K562 (cell line): ENCODE results near the gene SMIM29. TPM values are rescaled to one million over a fixed set of nuclear protein-coding genes. Genes with fewer than 3 reads are reported as not detected.
A peak's percentile ranks its signal among the peaks of the same experiment; 100 is the strongest.

Experiments
- C11orf30 ChIP-seq: fragments of 450-650 bp; IDR thresholded peaks from 2 replicates; pipeline ENCODE4 v1.6.1; 2016; ENCODE audit warnings: low read depth, mild to moderate bottlenecking
- KDM5B ChIP-seq: fragments of 200-600 bp; sonication (generic); IDR thresholded peaks from 2 replicates; pipeline ENCODE4 v1.6.1; 2012; ENCODE audit warnings: low read depth, mild to moderate bottlenecking, moderate library complexity, low read length, control low read depth, inconsistent platforms; ENCODE audit not compliant: insufficient replicate concordance
- ZNF165 ChIP-seq: fragments of 250-450 bp; sonication (Bioruptor Pico); IDR thresholded peaks from 2 replicates; pipeline ENCODE4 v1.4.0; 2020; ENCODE audit warnings: borderline replicate concordance
- ZNF785 ChIP-seq: fragments of 250-450 bp; sonication (Bioruptor Pico); IDR thresholded peaks from 2 replicates; pipeline ENCODE4 v1.4.0; 2020; ENCODE audit warnings: mild to moderate bottlenecking
- polyA plus RNA-seq, 8 experiments: library from polyadenylated mRNA; depleted of rRNA in 4 of 8; stranded (reverse) in 5 of 8; unstranded in 3 of 8; fragments of >200 nt; fragmentation: Nextera tagmentation in 2 of 8; fragmentation: Illumina TruSeq in 1 of 8; extraction: Ambion mirVana in 2 of 8; extraction: Trizol in 1 of 8; gene quantifications; 2 replicates each; pipeline versions ENCODE4 v1.2.1 to v1.2.3, GENCODE V29; 2011 to 2014; ENCODE audit warnings: inconsistent platforms in 1 of 8, missing spikeins in 1 of 8
- total RNA-seq, 7 experiments: library from RNA; depleted of rRNA in 6 of 7; stranded (reverse); fragments of >200 nt in 6 of 7; fragmentation: Illumina TruSeq in 2 of 7; extraction: Trizol in 2 of 7; gene quantifications; 2 replicates each; pipeline versions ENCODE4 v1.2.1 to v1.2.3, GENCODE V29; 2011 to 2021; ENCODE audit warnings: low replicate concordance in 1 of 7
- TF ChIP-seq, protein P1 (sequence below): sonication (generic); formaldehyde crosslinking; IDR thresholded peaks from 2 replicates; pipeline ENCODE4 v1.8.0; 2022; ENCODE audit warnings: missing genetic modification reagents, mild to moderate bottlenecking, moderate library complexity, borderline replicate concordance
- TF ChIP-seq, protein P2 (sequence below), 3 experiments: fragments of 200-800 bp in 1 of 3; fragments of 250-450 bp in 1 of 3; fragments of 450-650 bp in 1 of 3; sonication (Bioruptor Pico) in 1 of 3; sonication (Bioruptor generic) in 1 of 3; formaldehyde crosslinking in 1 of 3; IDR thresholded peaks; 2 replicates each; pipeline versions ENCODE4 v1.6.1 to v1.8.0; 2016 to 2022; ENCODE audit warnings: mild to moderate bottlenecking in 2 of 3, missing genetic modification characterization in 2 of 3, missing compliant biosample characterization in 1 of 3, moderate library complexity in 1 of 3

The SMIM29 gene
- total and polyA plus RNA-seq, 9 of the 15 experiments (the other 6 are each of a cell fraction or from before 2014, with no cell fraction given), result 6.5 to 36.7 (median 20.9) TPM

DNA sequence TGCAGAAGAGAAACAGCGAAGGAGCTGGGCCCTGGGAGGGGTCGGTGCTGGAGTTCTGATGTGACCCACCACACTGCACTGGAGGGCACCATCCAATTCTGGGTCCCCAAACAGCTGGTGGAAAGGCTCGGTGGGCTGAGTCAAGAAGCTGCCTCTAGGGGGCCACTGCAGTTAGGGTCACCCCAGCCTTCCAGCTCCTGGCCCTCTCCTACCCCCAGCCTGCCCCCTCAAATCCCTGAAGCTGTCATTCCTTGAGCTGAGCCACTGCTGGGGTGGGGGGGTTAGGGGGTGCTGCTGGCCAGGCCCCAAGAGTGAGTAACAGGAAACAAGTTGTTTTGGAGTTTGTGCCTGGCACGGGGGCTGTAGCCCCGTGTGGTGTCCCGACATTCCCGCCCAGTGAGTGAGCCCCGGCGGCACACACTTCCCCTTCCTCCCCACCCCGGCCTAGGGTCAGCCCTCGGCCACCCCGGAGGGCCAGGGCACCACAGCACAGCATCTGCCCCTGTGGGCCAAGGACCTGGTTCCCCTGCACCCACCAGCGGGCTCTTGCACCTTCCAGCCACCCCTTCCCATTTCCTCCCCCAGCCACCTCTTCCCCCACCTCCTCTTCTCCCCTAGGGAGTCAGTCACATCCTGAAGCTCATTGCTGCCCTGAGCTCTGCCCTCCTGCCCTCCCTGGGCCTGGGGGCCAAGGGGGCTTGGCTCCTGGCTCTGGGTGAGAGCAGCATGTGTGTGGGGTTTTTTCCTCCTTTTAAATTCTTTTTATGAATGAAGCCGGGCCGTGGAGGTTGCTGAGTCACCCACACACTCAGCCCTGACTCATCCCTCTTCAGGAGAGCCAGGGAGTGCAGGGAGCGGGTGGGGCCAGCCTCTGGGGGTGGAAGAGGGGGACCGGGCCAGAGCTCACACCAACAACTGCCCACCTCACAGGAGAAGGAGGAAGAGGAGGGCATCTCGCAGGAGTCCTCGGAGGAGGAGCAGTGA, 4.6 kb downstream of the SMIM29 start (continued):
- TF ChIP-seq, protein P1, sequence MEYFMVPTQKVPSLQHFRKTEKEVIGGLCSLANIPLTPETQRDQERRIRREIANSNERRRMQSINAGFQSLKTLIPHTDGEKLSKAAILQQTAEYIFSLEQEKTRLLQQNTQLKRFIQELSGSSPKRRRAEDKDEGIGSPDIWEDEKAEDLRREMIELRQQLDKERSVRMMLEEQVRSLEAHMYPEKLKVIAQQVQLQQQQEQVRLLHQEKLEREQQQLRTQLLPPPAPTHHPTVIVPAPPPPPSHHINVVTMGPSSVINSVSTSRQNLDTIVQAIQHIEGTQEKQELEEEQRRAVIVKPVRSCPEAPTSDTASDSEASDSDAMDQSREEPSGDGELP, result peak; percentile 90
- peak; percentile 98 for TF ChIP-seq C11orf30
- TF ChIP-seq, protein P2, sequence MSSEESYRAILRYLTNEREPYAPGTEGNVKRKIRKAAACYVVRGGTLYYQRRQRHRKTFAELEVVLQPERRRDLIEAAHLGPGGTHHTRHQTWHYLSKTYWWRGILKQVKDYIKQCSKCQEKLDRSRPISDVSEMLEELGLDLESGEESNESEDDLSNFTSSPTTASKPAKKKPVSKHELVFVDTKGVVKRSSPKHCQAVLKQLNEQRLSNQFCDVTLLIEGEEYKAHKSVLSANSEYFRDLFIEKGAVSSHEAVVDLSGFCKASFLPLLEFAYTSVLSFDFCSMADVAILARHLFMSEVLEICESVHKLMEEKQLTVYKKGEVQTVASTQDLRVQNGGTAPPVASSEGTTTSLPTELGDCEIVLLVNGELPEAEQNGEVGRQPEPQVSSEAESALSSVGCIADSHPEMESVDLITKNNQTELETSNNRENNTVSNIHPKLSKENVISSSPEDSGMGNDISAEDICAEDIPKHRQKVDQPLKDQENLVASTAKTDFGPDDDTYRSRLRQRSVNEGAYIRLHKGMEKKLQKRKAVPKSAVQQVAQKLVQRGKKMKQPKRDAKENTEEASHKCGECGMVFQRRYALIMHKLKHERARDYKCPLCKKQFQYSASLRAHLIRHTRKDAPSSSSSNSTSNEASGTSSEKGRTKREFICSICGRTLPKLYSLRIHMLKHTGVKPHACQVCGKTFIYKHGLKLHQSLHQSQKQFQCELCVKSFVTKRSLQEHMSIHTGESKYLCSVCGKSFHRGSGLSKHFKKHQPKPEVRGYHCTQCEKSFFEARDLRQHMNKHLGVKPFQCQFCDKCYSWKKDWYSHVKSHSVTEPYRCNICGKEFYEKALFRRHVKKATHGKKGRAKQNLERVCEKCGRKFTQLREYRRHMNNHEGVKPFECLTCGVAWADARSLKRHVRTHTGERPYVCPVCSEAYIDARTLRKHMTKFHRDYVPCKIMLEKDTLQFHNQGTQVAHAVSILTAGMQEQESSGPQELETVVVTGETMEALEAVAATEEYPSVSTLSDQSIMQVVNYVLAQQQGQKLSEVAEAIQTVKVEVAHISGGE (CRISPR knock-in tag; IDR thresholded peaks at IDR 0.05), result no peak
- TF ChIP-seq KDM5B, result peak; percentile 25
- TF ChIP-seq ZNF165, result peak; percentile 51; the same call in 1 of the 2 replicates
- no peak for TF ChIP-seq ZNF785 (CRISPR knock-in tag)
